NCI-H1105 treated with DMSO at 0.1 percent for 48 hours (cell line): Measurements from ENCODE around the gene MEMO1.

Experiments used
- DNase-seq: peaks from one replicate; lab custom pipeline; 2025; lab: John Stamatoyannopoulos, UW

MEMO1 gene

GRCh38 chr2:31823558-31823957 is 187.2 kb downstream of the MEMO1 start:
- DNase-seq = no peak

- DNase-seq = no peak
Observed at GRCh38 chr2:31822587-31822986, 188.2 kb downstream of the MEMO1 start.
